SK-N-SH (cell line): Measurements from ENCODE around the gene HTR3A. TPM values are rescaled to one million over a fixed set of nuclear protein-coding genes. Genes with fewer than 3 reads are reported as not detected.

Source experiments
- CTCF ChIA-PET: fragments of 300-600, 350-600 bp; formaldehyde crosslinking; extraction: SDS; loops from one replicate; lab custom pipeline; 2021; lab: Yijun Ruan, JAX
- POLR2A ChIA-PET: fragments of 350-600 bp; sonication (Branson Sonifier 250); formaldehyde crosslinking; extraction: SDS; loops from one replicate; lab custom pipeline; 2020; ENCODE audit warnings: antibody characterized with exemption, inconsistent platforms; lab: Yijun Ruan, JAX
- DNase-seq: peaks from one replicate; pipeline ENCODE4 v3.0.0; 2012
- H2AFZ ChIP-seq: fragments of 200-600 bp; sonication (generic); 2 replicates; pipeline ENCODE4 v1.8.1; 2016; ENCODE audit warnings: antibody characterized with exemption, mild to moderate bottlenecking, low read depth
- H3F3A ChIP-seq: fragments of 200-600 bp; sonication (generic); replicated peaks from 2 replicates; pipeline ENCODE3; 2016; ENCODE audit warnings: antibody characterized with exemption, mild to moderate bottlenecking; ENCODE audit not compliant: insufficient read depth
- H3K27ac ChIP-seq, 2 experiments: fragments of 200-500 bp in 1 of 2; fragments of 200-600 bp in 1 of 2; sonication (Bioruptor generic) in 1 of 2; sonication (generic), shearing (Covaris generic) in 1 of 2; 2 replicates each; pipeline versions ENCODE4 v1.5.1 to v1.6.1; 2014 to 2016; ENCODE audit warnings: low read depth in 2 of 2, inconsistent platforms in 1 of 2, low read length in 1 of 2, mild to moderate bottlenecking in 1 of 2, mixed read lengths in 1 of 2
- H3K27me3 ChIP-seq: fragments of 200-600 bp; sonication (generic), shearing (Covaris generic); 2 replicates; pipeline ENCODE4 v1.6.1; 2016; ENCODE audit warnings: mixed run types; ENCODE audit not compliant: insufficient read depth
- H3K36me3 ChIP-seq, 2 experiments: fragments of 200-500 bp in 1 of 2; fragments of 200-600 bp in 1 of 2; sonication (Bioruptor generic) in 1 of 2; sonication (generic) in 1 of 2; replicated peaks in 1 of 2; 2 replicates each; pipeline versions ENCODE3 to v1.5.1; 2014 to 2016; ENCODE audit warnings: low read length in 1 of 2, mild to moderate bottlenecking in 1 of 2; ENCODE audit not compliant: insufficient read depth in 2 of 2, control insufficient read depth in 1 of 2
- H3K4me1 ChIP-seq, 2 experiments: fragments of 200-500 bp in 1 of 2; fragments of 200-600 bp in 1 of 2; sonication (Bioruptor generic) in 1 of 2; sonication (generic), shearing (Covaris generic) in 1 of 2; 2 replicates each; pipeline versions ENCODE4 v1.5.1 to v1.6.1; 2014 to 2016; ENCODE audit warnings: low read depth in 1 of 2, low read length in 1 of 2, mixed run types in 1 of 2; ENCODE audit not compliant: insufficient read depth in 2 of 2, control insufficient read depth in 1 of 2
- H3K4me2 ChIP-seq: fragments of 200-600 bp; sonication (generic), shearing (Covaris generic); 2 replicates; pipeline ENCODE4 v1.6.1; 2017; ENCODE audit warnings: mixed run types
- H3K4me3 ChIP-seq, 2 experiments: fragments of 200-500 bp in 1 of 2; fragments of 200-600 bp in 1 of 2; sonication (Bioruptor generic) in 1 of 2; sonication (generic), shearing (Covaris generic) in 1 of 2; 2 replicates each; pipeline versions ENCODE4 v1.5.1 to v1.8.1; 2014 to 2016; ENCODE audit warnings: low read depth in 2 of 2, inconsistent platforms in 1 of 2, low read length in 1 of 2, mild to moderate bottlenecking in 1 of 2, mixed read lengths in 1 of 2, moderate library complexity in 1 of 2
- H3K79me2 ChIP-seq: fragments of 200-600 bp; sonication (generic); 2 replicates; pipeline ENCODE4 v1.8.1; 2017; ENCODE audit warnings: mild to moderate bottlenecking; ENCODE audit not compliant: insufficient read depth
- H3K9ac ChIP-seq: fragments of 200-600 bp; sonication (generic); 2 replicates; pipeline ENCODE4 v1.6.1; 2017; ENCODE audit warnings: mixed run types
- H3K9me2 ChIP-seq: fragments of 200-600 bp; sonication (generic); 2 replicates; pipeline ENCODE4 v1.6.1; 2017; ENCODE audit warnings: mixed run types
- H3K9me3 ChIP-seq: fragments of 200-600 bp; sonication (generic); 2 replicates; pipeline ENCODE4 v1.6.1; 2017; ENCODE audit warnings: mixed run types, mild to moderate bottlenecking, moderate library complexity
- H4K20me1 ChIP-seq: fragments of 200-600 bp; sonication (generic); 2 replicates; pipeline ENCODE4 v1.6.1; 2017; ENCODE audit warnings: mild to moderate bottlenecking, mixed run types; ENCODE audit not compliant: insufficient read depth
- CHD2 ChIP-seq: fragments of 150-350 bp; IDR thresholded peaks from 2 replicates; pipeline ENCODE4 v1.6.1; 2018; ENCODE audit warnings: low read length; ENCODE audit not compliant: partially characterized antibody
- CTCF ChIP-seq: fragments of 200-600 bp; sonication (generic); IDR thresholded peaks from 2 replicates; pipeline ENCODE4 v1.6.1; 2017; ENCODE audit warnings: antibody characterized with exemption, mild to moderate bottlenecking, moderate library complexity
- ELF1 ChIP-seq: IDR thresholded peaks from 2 replicates; pipeline ENCODE4 v1.4.0; 2012
- EP300 ChIP-seq, 2 experiments: IDR thresholded peaks; 2 replicates each; pipeline versions ENCODE4 v1.4.0 to v1.6.1; 2012; ENCODE audit warnings: borderline replicate concordance in 1 of 2, low read depth in 1 of 2, low read length in 1 of 2
- FOSL2 ChIP-seq: IDR thresholded peaks from 2 replicates; pipeline ENCODE4 v1.4.0; 2012; ENCODE audit warnings: low read depth, mild to moderate bottlenecking, moderate library complexity, borderline replicate concordance
- FOXJ3 ChIP-seq: sonication (generic); formaldehyde crosslinking; IDR thresholded peaks from 2 replicates; pipeline ENCODE4 v1.5.1; 2020; ENCODE audit warnings: mild to moderate bottlenecking, missing genetic modification reagents
- FOXM1 ChIP-seq: IDR thresholded peaks from 2 replicates; pipeline ENCODE4 v1.4.0; 2012; ENCODE audit warnings: low read depth, mild to moderate bottlenecking
- GATA2 ChIP-seq: sonication (generic); formaldehyde crosslinking; IDR thresholded peaks from 2 replicates; pipeline ENCODE4 v1.5.0; 2020; ENCODE audit warnings: mild to moderate bottlenecking, missing genetic modification reagents
- JUND ChIP-seq: IDR thresholded peaks from 2 replicates; pipeline ENCODE4 v1.4.0; 2012
- MEF2A ChIP-seq: IDR thresholded peaks from 2 replicates; pipeline ENCODE4 v1.4.0; 2012; ENCODE audit warnings: low read depth, borderline replicate concordance
- MXI1 ChIP-seq: IDR thresholded peaks from 2 replicates; pipeline ENCODE4 v1.6.1; 2012; ENCODE audit warnings: mild to moderate bottlenecking, low read depth, low read length, improper control_type of control experiment
- NFIC ChIP-seq: IDR thresholded peaks from 2 replicates; pipeline ENCODE4 v1.4.0; 2012; ENCODE audit warnings: borderline replicate concordance
- NRF1 ChIP-seq: IDR thresholded peaks from 2 replicates; pipeline ENCODE4 v1.6.1; 2012; ENCODE audit warnings: low read depth, mild to moderate bottlenecking, low read length
- POLR2AphosphoS5 ChIP-seq: IDR thresholded peaks from 2 replicates; pipeline ENCODE4 v1.6.1; 2012; ENCODE audit warnings: low read depth, low read length
- RCOR1 ChIP-seq: fragments of 150-350 bp; IDR thresholded peaks from 2 replicates; pipeline ENCODE4 v1.6.1; 2017; ENCODE audit warnings: antibody characterized with exemption, low read length
- RFX5 ChIP-seq: IDR thresholded peaks from 2 replicates; pipeline ENCODE4 v1.6.1; 2012; ENCODE audit warnings: mild to moderate bottlenecking, improper control_type of control experiment, low read length
- RXRA ChIP-seq: IDR thresholded peaks from 2 replicates; pipeline ENCODE4 v1.4.0; 2012; ENCODE audit warnings: low read depth, mild to moderate bottlenecking, borderline replicate concordance
- SIN3A ChIP-seq: IDR thresholded peaks from 2 replicates; pipeline ENCODE4 v1.6.1; 2012; ENCODE audit warnings: low read depth, mild to moderate bottlenecking, low read length, moderate library complexity, borderline replicate concordance
- TEAD4 ChIP-seq: IDR thresholded peaks from 2 replicates; pipeline ENCODE4 v1.4.0; 2012; ENCODE audit warnings: mild to moderate bottlenecking, borderline replicate concordance; ENCODE audit not compliant: insufficient read depth
- USF1 ChIP-seq: IDR thresholded peaks from 2 replicates; pipeline ENCODE4 v1.4.0; 2012; ENCODE audit warnings: low read depth, borderline replicate concordance
- WGBS: methylation state at CpG from one replicate; pipeline ENCODE4 v1.1.6; 2017; ENCODE audit warnings: low lambda C conversion rate; 5-methylcytosine and 5-hydroxymethylcytosine counted together
- polyA plus RNA-seq, 3 experiments: library from polyadenylated mRNA; depleted of rRNA; stranded (reverse); fragments of >200 nt; gene quantifications; 2 replicates each; pipeline ENCODE4 v1.2.3, GENCODE V29; 2012

The HTR3A gene
- polyA plus RNA-seq, 1 of the 3 experiments (the other 2 are of a cell fraction), result not detected

GRCh38 chr11:113989381-113989780 is 14.5 kb downstream of the HTR3A start:
- 49% methylated on average over 11 of the region's 15 CpGs for WGBS
- DNase-seq, result no peak
- TF ChIP-seq ELF1 (no peak), CHD2 (no peak), TEAD4 (no peak), JUND (no peak)

GRCh38 chr11:113989916-113990315 is 15.0 kb downstream of the HTR3A start:
- Histone ChIP-seq H3F3A (no peaks in the 10 kb centered on the region), H3K9ac (no peak overlapping the region), H3K27ac (no peak overlapping the region), H3K9me2 (no peaks in the 10 kb centered on the region), H3K4me3 (no peak overlapping the region), H3K9me3 (no peaks in the 10 kb centered on the region), H2AFZ (no peak overlapping the region), H3K4me1 (peaks cover 0 to 16% of the 10 kb centered on the region in 2 experiments; a peak in 1 of 4 replicates), H4K20me1 (no peaks in the 10 kb centered on the region), H3K79me2 (no peaks in the 10 kb centered on the region), H3K4me2 (no peak overlapping the region), H3K27me3 (no peaks in the 10 kb centered on the region; the same call in 1 of the 2 replicates), H3K36me3 (no peaks in the 10 kb centered on the region)
- CTCF ChIA-PET, result interaction anchor here (1.0 to 11.0 kb wide), 3 partner anchors 49 to 271 kb away, joined by 3 to 329 read pairs (median 6); no protein-coding TSS in a partner anchor
- no peak for DNase-seq
- TF ChIP-seq USF1, result no peak
- TF ChIP-seq TEAD4, result no peak
- no peak for TF ChIP-seq POLR2AphosphoS5
- TF ChIP-seq EP300 (IDR thresholded peaks at IDR 0.05; ENCODE audit: borderline replicate concordance in 1 of 2, low read depth in 1 of 2, low read length in 1 of 2), result no peak
- no peak for TF ChIP-seq NRF1
- no peak for TF ChIP-seq MEF2A
- no peak for TF ChIP-seq CTCF
- no peak for TF ChIP-seq ELF1
- no peak for TF ChIP-seq GATA2 (CRISPR knock-in tag)
- TF ChIP-seq RCOR1, result no peak
- no peak for TF ChIP-seq RFX5
- no peak for TF ChIP-seq NFIC
- TF ChIP-seq RXRA, result no peak
- TF ChIP-seq FOSL2, result no peak
- no peak for TF ChIP-seq MXI1
- TF ChIP-seq FOXJ3, result no peak
- TF ChIP-seq SIN3A, result no peak
- TF ChIP-seq FOXM1, result no peak
- POLR2A ChIA-PET, result no interaction called here
- WGBS, result 5% methylated on average over 2 of the region's 2 CpGs

More at GRCh38 chr11:113989381-113989780, 14.5 kb downstream of the HTR3A start:
- POLR2A ChIA-PET, result no interaction called here
- Histone ChIP-seq H3K4me1 (peaks cover 0 to 16% of the 10 kb centered on the region in 2 experiments; a peak in 1 of 4 replicates), H3K27me3 (no peaks in the 10 kb centered on the region; the same call in 1 of the 2 replicates), H3K27ac (no peak overlapping the region), H3K9me2 (no peaks in the 10 kb centered on the region), H3K9me3 (no peaks in the 10 kb centered on the region), H3F3A (no peaks in the 10 kb centered on the region), H2AFZ (no peak overlapping the region), H3K9ac (no peak overlapping the region), H3K4me2 (no peak overlapping the region), H3K4me3 (no peak overlapping the region), H4K20me1 (no peaks in the 10 kb centered on the region), H3K79me2 (no peaks in the 10 kb centered on the region), H3K36me3 (no peaks in the 10 kb centered on the region)
- CTCF ChIA-PET, result interaction anchor here (1.0 to 11.0 kb wide), 3 partner anchors 48 to 272 kb away, joined by 3 to 329 read pairs (median 6); no protein-coding TSS in a partner anchor
